ENCODE measurements around the gene RAB10.

DNA sequence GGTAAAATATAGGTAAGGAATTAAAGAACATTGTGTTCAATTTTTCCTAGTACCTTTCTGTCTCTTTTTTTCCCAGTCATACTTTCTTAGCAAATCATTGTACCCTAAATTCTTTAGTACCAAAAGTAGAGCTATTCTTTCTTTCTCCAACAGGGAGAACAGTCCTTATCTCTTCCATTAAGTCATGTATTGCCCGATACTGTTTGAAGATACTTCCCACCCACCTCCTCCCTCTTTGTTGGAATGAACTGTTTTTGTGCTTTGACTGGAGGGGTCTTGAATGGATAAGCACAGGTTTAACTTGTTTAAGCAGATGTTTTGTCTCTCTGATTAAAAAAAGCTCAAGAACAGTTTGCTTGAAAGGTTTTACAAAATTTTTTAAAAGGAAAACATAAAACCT is 41.3 kb downstream of the RAB10 start:
- TF ChIP-seq, protein P1, sequence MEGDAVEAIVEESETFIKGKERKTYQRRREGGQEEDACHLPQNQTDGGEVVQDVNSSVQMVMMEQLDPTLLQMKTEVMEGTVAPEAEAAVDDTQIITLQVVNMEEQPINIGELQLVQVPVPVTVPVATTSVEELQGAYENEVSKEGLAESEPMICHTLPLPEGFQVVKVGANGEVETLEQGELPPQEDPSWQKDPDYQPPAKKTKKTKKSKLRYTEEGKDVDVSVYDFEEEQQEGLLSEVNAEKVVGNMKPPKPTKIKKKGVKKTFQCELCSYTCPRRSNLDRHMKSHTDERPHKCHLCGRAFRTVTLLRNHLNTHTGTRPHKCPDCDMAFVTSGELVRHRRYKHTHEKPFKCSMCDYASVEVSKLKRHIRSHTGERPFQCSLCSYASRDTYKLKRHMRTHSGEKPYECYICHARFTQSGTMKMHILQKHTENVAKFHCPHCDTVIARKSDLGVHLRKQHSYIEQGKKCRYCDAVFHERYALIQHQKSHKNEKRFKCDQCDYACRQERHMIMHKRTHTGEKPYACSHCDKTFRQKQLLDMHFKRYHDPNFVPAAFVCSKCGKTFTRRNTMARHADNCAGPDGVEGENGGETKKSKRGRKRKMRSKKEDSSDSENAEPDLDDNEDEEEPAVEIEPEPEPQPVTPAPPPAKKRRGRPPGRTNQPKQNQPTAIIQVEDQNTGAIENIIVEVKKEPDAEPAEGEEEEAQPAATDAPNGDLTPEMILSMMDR (IDR thresholded peaks at IDR 0.05): no peak
- TF ChIP-seq POLR2A (IDR thresholded peaks at IDR 0.05) (no peak), POLR2AphosphoS5 (IDR thresholded peaks at IDR 0.05) (no peak)

Data from prostate gland (tissue), 2 donors.